Subcutaneous abdominal adipose tissue (tissue), 5 donors: ENCODE data around the gene LRCH1.
A peak's percentile ranks its signal among the peaks of the same experiment; 100 is the strongest.

Experiments used
- H3K27ac ChIP-seq: one replicate; pipeline ENCODE4 v1.7.0; 2013; ENCODE audit warnings: low read depth, mild to moderate bottlenecking, inconsistent platforms, low read length, moderate library complexity
- H3K27me3 ChIP-seq, 5 donors: one replicate each; pipeline ENCODE4 v1.7.0; 2013; ENCODE audit warnings: low read length in 5 of 5, inconsistent platforms in 1 of 5; ENCODE audit not compliant: control insufficient read depth in 5 of 5, insufficient read depth in 4 of 5
- H3K36me3 ChIP-seq, 5 donors: one replicate each; pipeline ENCODE4 v1.7.0; 2013; ENCODE audit warnings: low read length in 5 of 5; ENCODE audit not compliant: control insufficient read depth in 5 of 5, insufficient read depth in 5 of 5
- H3K4me1 ChIP-seq, 5 donors: one replicate each; pipeline ENCODE4 v1.7.0; 2013; ENCODE audit warnings: low read length in 5 of 5, mild to moderate bottlenecking in 3 of 5, moderate library complexity in 1 of 5; ENCODE audit not compliant: control insufficient read depth in 5 of 5, insufficient read depth in 5 of 5
- H3K4me3 ChIP-seq, 5 donors: one replicate each; pipeline ENCODE4 v1.7.0; 2013; ENCODE audit warnings: low read length in 5 of 5, low read depth in 1 of 5
- H3K9ac ChIP-seq, 5 donors: one replicate each; pipeline ENCODE4 v1.7.0; 2013; ENCODE audit warnings: low read length in 5 of 5, mild to moderate bottlenecking in 4 of 5, moderate library complexity in 3 of 5
- H3K9me3 ChIP-seq, 5 donors: one replicate each; pipeline ENCODE4 v1.7.0; 2013; ENCODE audit warnings: low read length in 5 of 5; ENCODE audit not compliant: control insufficient read depth in 5 of 5
- donor health status: healthy.
- donor health status: healthy.
- donor health status: healthy.
- donor health status: healthy.
- donor health status: healthy.

Gene LRCH1

GRCh38 chr13:46628622-46629365 lies 75.8 kb downstream of the LRCH1 start:
- H3K27ac ChIP-seq: no peak overlapping the region
- no peak overlapping the region for H3K9ac ChIP-seq
- H3K27me3 ChIP-seq: no peaks in the 10 kb centered on the region
- H3K4me3 ChIP-seq: no peak overlapping the region
- peaks cover 4 to 36% (median 8%) of the 10 kb centered on the region in 5 donors for H3K4me1 ChIP-seq
- H3K36me3 ChIP-seq: no peaks in the 10 kb centered on the region
- no peaks in the 10 kb centered on the region for H3K9me3 ChIP-seq

DNA sequence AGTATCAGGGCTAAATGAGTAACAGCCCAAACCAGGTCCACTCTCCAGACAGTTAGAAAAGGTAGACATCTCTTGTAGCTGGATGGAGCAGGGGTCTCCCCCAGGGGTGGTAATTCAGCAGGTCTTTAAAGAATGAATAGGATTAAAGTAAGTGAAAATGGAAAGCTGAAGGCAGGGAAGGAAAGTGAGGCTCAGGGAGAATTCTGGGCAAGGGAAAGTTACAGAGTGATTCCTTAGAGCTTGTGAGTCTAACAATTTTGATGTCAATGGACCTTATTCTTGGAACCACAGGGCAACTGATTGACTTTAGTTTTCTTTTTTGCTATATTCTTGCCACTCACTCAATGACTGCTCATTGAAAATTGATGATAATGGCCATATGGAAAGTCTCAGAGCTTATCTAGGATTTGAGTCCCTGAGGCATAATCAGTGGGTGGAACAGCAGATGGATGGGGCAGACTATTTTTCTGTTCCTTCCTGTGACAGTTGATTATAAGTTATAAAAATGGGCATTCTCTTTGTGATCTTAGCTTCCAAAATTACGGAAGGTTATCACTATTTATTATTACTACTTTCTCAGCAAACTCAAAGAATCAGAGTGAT lies 76.9 kb downstream of the LRCH1 start:
- H3K27me3 ChIP-seq: no peaks in the 10 kb centered on the region
- H3K4me3 ChIP-seq: no peak overlapping the region
- no peaks in the 10 kb centered on the region for H3K36me3 ChIP-seq
- no peak overlapping the region for H3K27ac ChIP-seq
- no peaks in the 10 kb centered on the region for H3K9me3 ChIP-seq
- H3K4me1 ChIP-seq: peaks cover 4 to 30% (median 8%) of the 10 kb centered on the region in 5 donors
- no peak overlapping the region for H3K9ac ChIP-seq

GRCh38 chr13:46630431-46631178 lies 77.6 kb downstream of the LRCH1 start:
- peak overlapping the region in 1 of 5 donors; percentile 25 for H3K9ac ChIP-seq
- no peak overlapping the region for H3K27ac ChIP-seq
- H3K4me3 ChIP-seq: no peak overlapping the region
- H3K36me3 ChIP-seq: no peaks in the 10 kb centered on the region
- H3K9me3 ChIP-seq: no peaks in the 10 kb centered on the region
- H3K4me1 ChIP-seq: peaks cover 4 to 33% (median 8%) of the 10 kb centered on the region in 5 donors
- no peaks in the 10 kb centered on the region for H3K27me3 ChIP-seq

- Histone ChIP-seq H3K9ac (no peak overlapping the region), H3K4me1 (peaks cover 4 to 33% (median 8%) of the 10 kb centered on the region in 5 donors), H3K27ac (no peak overlapping the region), H3K4me3 (no peak overlapping the region), H3K9me3 (no peaks in the 10 kb centered on the region), H3K36me3 (no peaks in the 10 kb centered on the region), H3K27me3 (no peaks in the 10 kb centered on the region)
Observed at GRCh38 chr13:46631179-46631542, 78.2 kb downstream of the LRCH1 start.

DNA sequence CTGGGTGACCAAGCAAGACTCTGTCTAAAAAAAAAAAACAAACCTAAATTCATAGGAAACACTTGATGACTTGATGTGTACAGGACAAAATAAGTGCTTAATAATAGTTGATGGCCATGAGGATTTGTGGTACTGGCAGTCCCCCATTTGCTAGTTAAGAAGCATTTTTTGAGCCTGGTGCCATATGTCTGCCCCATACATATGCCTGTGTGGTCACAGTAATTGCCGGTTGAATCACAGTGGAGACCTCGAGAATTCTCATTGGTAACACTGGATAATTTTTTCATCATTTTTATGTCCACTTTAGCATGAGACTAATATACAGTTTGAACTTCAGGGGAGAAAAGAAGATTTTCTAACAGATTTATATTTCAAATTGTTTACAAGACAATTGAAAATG lies 79.2 kb downstream of the LRCH1 start:
- H3K27me3 ChIP-seq: no peaks in the 10 kb centered on the region
- no peak overlapping the region for H3K9ac ChIP-seq
- H3K9me3 ChIP-seq: no peaks in the 10 kb centered on the region
- no peaks in the 10 kb centered on the region for H3K36me3 ChIP-seq
- no peak overlapping the region for H3K27ac ChIP-seq
- no peak overlapping the region for H3K4me3 ChIP-seq
- peaks cover 4 to 36% (median 8%) of the 10 kb centered on the region in 5 donors for H3K4me1 ChIP-seq

- Histone ChIP-seq H3K4me1 (peaks cover 4 to 36% (median 8%) of the 10 kb centered on the region in 5 donors), H3K27me3 (no peaks in the 10 kb centered on the region), H3K27ac (no peak overlapping the region), H3K4me3 (no peak overlapping the region), H3K36me3 (no peaks in the 10 kb centered on the region), H3K9ac (no peak overlapping the region), H3K9me3 (no peaks in the 10 kb centered on the region)
Observed at GRCh38 chr13:46633416-46633815, 80.4 kb downstream of the LRCH1 start.

GRCh38 chr13:46636451-46636850 lies 83.5 kb downstream of the LRCH1 start:
- no peak overlapping the region for H3K27ac ChIP-seq
- H3K9me3 ChIP-seq: no peaks in the 10 kb centered on the region
- peaks cover 2 to 34% (median 18%) of the 10 kb centered on the region in 5 donors for H3K4me1 ChIP-seq

DNA sequence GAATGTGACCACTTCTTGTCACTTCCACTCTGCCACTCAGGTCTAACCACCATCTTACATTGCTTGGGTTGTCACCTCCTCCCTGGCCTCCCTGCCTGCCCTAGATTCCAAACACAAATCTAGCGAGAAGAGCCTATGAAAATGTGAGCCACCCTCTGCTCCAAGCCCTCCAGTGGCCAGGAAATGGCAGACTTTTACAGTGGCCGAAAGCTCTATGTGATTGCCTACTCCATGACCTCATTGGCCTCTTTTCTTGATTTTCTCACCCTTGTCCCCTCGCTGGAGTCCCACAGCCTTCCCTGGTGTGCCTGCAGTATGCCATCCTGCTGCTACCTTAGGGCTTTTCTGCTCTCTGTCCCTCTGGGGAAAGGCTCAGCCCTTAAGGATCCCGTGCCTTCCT lies 84.2 kb downstream of the LRCH1 start:
- no peak overlapping the region for H3K4me3 ChIP-seq
- no peak overlapping the region for H3K9ac ChIP-seq
- no peak overlapping the region for H3K27ac ChIP-seq
- no peaks in the 10 kb centered on the region for H3K9me3 ChIP-seq
- H3K27me3 ChIP-seq: no peaks in the 10 kb centered on the region
- no peaks in the 10 kb centered on the region for H3K36me3 ChIP-seq
- H3K4me1 ChIP-seq: peaks cover 4 to 41% (median 24%) of the 10 kb centered on the region in 5 donors

More at GRCh38 chr13:46636451-46636850, 83.5 kb downstream of the LRCH1 start:
- Histone ChIP-seq H3K36me3 (no peaks in the 10 kb centered on the region), H3K4me3 (no peak overlapping the region), H3K27me3 (no peaks in the 10 kb centered on the region), H3K9ac (no peak overlapping the region)

DNA sequence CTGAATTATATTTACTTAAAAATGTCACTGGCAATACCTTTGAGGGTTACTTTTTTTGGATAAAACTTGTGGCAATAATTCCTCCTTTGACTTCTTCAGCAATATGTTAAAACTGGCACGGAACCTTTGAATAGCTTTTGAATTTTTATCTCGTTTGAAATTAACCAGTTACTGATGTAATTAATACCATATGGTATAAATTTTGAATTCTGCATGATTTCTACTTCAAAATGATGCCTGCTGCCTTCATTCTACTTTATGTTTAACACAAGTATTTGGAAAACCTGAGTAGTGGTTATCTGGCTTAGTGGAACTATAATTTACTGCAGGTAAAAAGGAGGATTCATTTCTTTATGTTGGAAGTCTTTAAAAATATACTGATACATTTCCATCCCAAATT lies 85.3 kb downstream of the LRCH1 start:
- Histone ChIP-seq H3K9ac (no peak overlapping the region), H3K9me3 (no peaks in the 10 kb centered on the region), H3K27ac (no peak overlapping the region), H3K4me1 (peaks cover 4 to 47% (median 24%) of the 10 kb centered on the region in 5 donors), H3K36me3 (no peaks in the 10 kb centered on the region), H3K4me3 (no peak overlapping the region), H3K27me3 (no peaks in the 10 kb centered on the region)
